ENCODE measurements around the gene GABRR2. TPM values are rescaled to one million over a fixed set of nuclear protein-coding genes. Genes with fewer than 3 reads are reported as not detected.

The GABRR2 gene
- total RNA-seq, 1 donor from 2014 or later: 0.88 TPM

GRCh38 chr6:89284081-89284480, 31.0 kb downstream of the GABRR2 start:
- Mint-ChIP-seq H3K27me3 (ENCODE audit: insufficient read depth) (no peaks in the 10 kb centered on the region), H3K9me3 (no peaks in the 10 kb centered on the region)

GRCh38 chr6:89282749-89283148, 32.4 kb downstream of the GABRR2 start:
- intact Hi-C loops (cut with micrococcal nuclease): loop anchor here (5.0 kb wide), 2 partner anchors 40 to 70 kb away; partner anchors contain the start of gene UBE2J1
- no peaks in the 10 kb centered on the region for H3K9me3 Mint-ChIP-seq
- no peak for DNase-seq (ENCODE audit: low spot score)

More at GRCh38 chr6:89284081-89284480, 31.0 kb downstream of the GABRR2 start:
- Mint-ChIP-seq H3K27ac (no peak overlapping the region), H3K4me1 (ENCODE audit: low read depth) (peaks cover 5% of the 10 kb centered on the region), H3K4me3 (no peak overlapping the region), H3K36me3 (ENCODE audit: low read depth) (no peaks in the 10 kb centered on the region)
- DNase-seq (ENCODE audit: low spot score): no peak
- intact Hi-C loops (cut with micrococcal nuclease): loop anchor here (5.0 kb wide), 2 partner anchors 38 to 68 kb away; partner anchors contain the start of gene UBE2J1

GRCh38 chr6:89281779-89282246, 33.3 kb downstream of the GABRR2 start:
- H3K9me3 Mint-ChIP-seq: no peaks in the 10 kb centered on the region
- H3K27ac Mint-ChIP-seq: no peak overlapping the region
- peak; percentile 12 for DNase-seq (ENCODE audit: low spot score)
- no peaks in the 10 kb centered on the region for H3K27me3 Mint-ChIP-seq (ENCODE audit: insufficient read depth)
- intact Hi-C loops (cut with micrococcal nuclease): loop anchor here (5.0 kb wide), 2 partner anchors 40 to 70 kb away; partner anchors contain the start of gene UBE2J1
- no peaks in the 10 kb centered on the region for H3K36me3 Mint-ChIP-seq (ENCODE audit: low read depth)
- no peak overlapping the region for H3K4me3 Mint-ChIP-seq
- H3K4me1 Mint-ChIP-seq (ENCODE audit: low read depth): peaks cover 5% of the 10 kb centered on the region

More at GRCh38 chr6:89282749-89283148, 32.4 kb downstream of the GABRR2 start:
- no peaks in the 10 kb centered on the region for H3K36me3 Mint-ChIP-seq (ENCODE audit: low read depth)
- H3K4me3 Mint-ChIP-seq: no peak overlapping the region
- H3K27me3 Mint-ChIP-seq (ENCODE audit: insufficient read depth): no peaks in the 10 kb centered on the region
- H3K27ac Mint-ChIP-seq: no peak overlapping the region
- peaks cover 5% of the 10 kb centered on the region for H3K4me1 Mint-ChIP-seq (ENCODE audit: low read depth)

GRCh38 chr6:89278956-89279355, 36.1 kb downstream of the GABRR2 start:
- Mint-ChIP-seq H3K36me3 (ENCODE audit: low read depth) (no peaks in the 10 kb centered on the region), H3K27me3 (ENCODE audit: insufficient read depth) (no peaks in the 10 kb centered on the region), H3K27ac (no peak overlapping the region), H3K9me3 (no peaks in the 10 kb centered on the region), H3K4me3 (no peak overlapping the region), H3K4me1 (ENCODE audit: low read depth) (peaks cover 5% of the 10 kb centered on the region)
- DNase-seq (ENCODE audit: low spot score): no peak
- intact Hi-C loops (cut with micrococcal nuclease): no loop called here

- Mint-ChIP-seq H3K27ac (no peak overlapping the region), H3K9me3 (no peaks in the 10 kb centered on the region), H3K36me3 (ENCODE audit: low read depth) (no peaks in the 10 kb centered on the region), H3K4me3 (no peak overlapping the region), H3K27me3 (ENCODE audit: insufficient read depth) (no peaks in the 10 kb centered on the region), H3K4me1 (ENCODE audit: low read depth) (no peaks in the 10 kb centered on the region)
- no peak for DNase-seq (ENCODE audit: low spot score)
- intact Hi-C loops (cut with micrococcal nuclease): no loop called here
Measured at GRCh38 chr6:89275900-89276299, 39.2 kb downstream of the GABRR2 start.

GRCh38 chr6:89273816-89274215, 41.3 kb downstream of the GABRR2 start:
- intact Hi-C loops (cut with micrococcal nuclease): no loop called here
- no peak overlapping the region for H3K27ac Mint-ChIP-seq
- H3K27me3 Mint-ChIP-seq (ENCODE audit: insufficient read depth): no peaks in the 10 kb centered on the region
- H3K4me1 Mint-ChIP-seq (ENCODE audit: low read depth): no peaks in the 10 kb centered on the region
- no peaks in the 10 kb centered on the region for H3K36me3 Mint-ChIP-seq (ENCODE audit: low read depth)
- DNase-seq (ENCODE audit: low spot score): no peak
- H3K4me3 Mint-ChIP-seq: no peak overlapping the region
- H3K9me3 Mint-ChIP-seq: no peaks in the 10 kb centered on the region

GRCh38 chr6:89272596-89272995, 42.5 kb downstream of the GABRR2 start:
- DNase-seq (ENCODE audit: low spot score): no peak
- H3K4me3 Mint-ChIP-seq: no peak overlapping the region
- intact Hi-C loops (cut with micrococcal nuclease): no loop called here
- H3K27me3 Mint-ChIP-seq (ENCODE audit: insufficient read depth): peaks cover 2% of the 10 kb centered on the region
- H3K9me3 Mint-ChIP-seq: no peaks in the 10 kb centered on the region
- no peaks in the 10 kb centered on the region for H3K36me3 Mint-ChIP-seq (ENCODE audit: low read depth)
- H3K4me1 Mint-ChIP-seq (ENCODE audit: low read depth): no peaks in the 10 kb centered on the region
- no peak overlapping the region for H3K27ac Mint-ChIP-seq

- H3K4me3 Mint-ChIP-seq: no peak overlapping the region
- H3K9me3 Mint-ChIP-seq: no peaks in the 10 kb centered on the region
- H3K36me3 Mint-ChIP-seq (ENCODE audit: low read depth): no peaks in the 10 kb centered on the region
- no peaks in the 10 kb centered on the region for H3K4me1 Mint-ChIP-seq (ENCODE audit: low read depth)
- no peak overlapping the region for H3K27ac Mint-ChIP-seq
- DNase-seq (ENCODE audit: low spot score): no peak
- intact Hi-C loops (cut with micrococcal nuclease): no loop called here
- peaks cover 2% of the 10 kb centered on the region for H3K27me3 Mint-ChIP-seq (ENCODE audit: insufficient read depth)
Measured at GRCh38 chr6:89270951-89271721, 44.0 kb downstream of the GABRR2 start.

GRCh38 chr6:89269981-89270380, 45.1 kb downstream of the GABRR2 start:
- DNase-seq (ENCODE audit: low spot score): no peak
- H3K36me3 Mint-ChIP-seq (ENCODE audit: low read depth): no peaks in the 10 kb centered on the region
- peaks cover 6% of the 10 kb centered on the region for H3K27me3 Mint-ChIP-seq (ENCODE audit: insufficient read depth)
- intact Hi-C loops (cut with micrococcal nuclease): no loop called here
- H3K4me1 Mint-ChIP-seq (ENCODE audit: low read depth): no peaks in the 10 kb centered on the region
- no peak overlapping the region for H3K4me3 Mint-ChIP-seq
- no peaks in the 10 kb centered on the region for H3K9me3 Mint-ChIP-seq
- no peak overlapping the region for H3K27ac Mint-ChIP-seq

GRCh38 chr6:89269252-89269651, 45.8 kb downstream of the GABRR2 start:
- no peaks in the 10 kb centered on the region for H3K9me3 Mint-ChIP-seq
- peaks cover 6% of the 10 kb centered on the region for H3K27me3 Mint-ChIP-seq (ENCODE audit: insufficient read depth)
- no peak overlapping the region for H3K4me3 Mint-ChIP-seq
- H3K4me1 Mint-ChIP-seq (ENCODE audit: low read depth): no peaks in the 10 kb centered on the region
- intact Hi-C loops (cut with micrococcal nuclease): no loop called here
- no peak overlapping the region for H3K27ac Mint-ChIP-seq
- no peak for DNase-seq (ENCODE audit: low spot score)
- no peaks in the 10 kb centered on the region for H3K36me3 Mint-ChIP-seq (ENCODE audit: low read depth)

- Mint-ChIP-seq H3K4me1 (ENCODE audit: low read depth) (no peaks in the 10 kb centered on the region), H3K27ac (no peak overlapping the region), H3K27me3 (ENCODE audit: insufficient read depth) (peaks cover 6% of the 10 kb centered on the region), H3K4me3 (no peak overlapping the region), H3K9me3 (no peaks in the 10 kb centered on the region), H3K36me3 (ENCODE audit: low read depth) (no peaks in the 10 kb centered on the region)
- no peak for DNase-seq (ENCODE audit: low spot score)
- intact Hi-C loops (cut with micrococcal nuclease): no loop called here
Measured at GRCh38 chr6:89268776-89269175, 46.3 kb downstream of the GABRR2 start.

GRCh38 chr6:89267918-89268317, 47.2 kb downstream of the GABRR2 start:
- H3K36me3 Mint-ChIP-seq (ENCODE audit: low read depth): no peaks in the 10 kb centered on the region
- intact Hi-C loops (cut with micrococcal nuclease): no loop called here
- H3K27ac Mint-ChIP-seq: no peak overlapping the region
- no peaks in the 10 kb centered on the region for H3K9me3 Mint-ChIP-seq
- H3K4me3 Mint-ChIP-seq: no peak overlapping the region
- H3K27me3 Mint-ChIP-seq (ENCODE audit: insufficient read depth): peaks cover 6% of the 10 kb centered on the region
- no peaks in the 10 kb centered on the region for H3K4me1 Mint-ChIP-seq (ENCODE audit: low read depth)
- DNase-seq (ENCODE audit: low spot score): no peak

GRCh38 chr6:89264296-89264695, 50.8 kb downstream of the GABRR2 start:
- H3K36me3 Mint-ChIP-seq (ENCODE audit: low read depth): no peaks in the 10 kb centered on the region
- peaks cover 7% of the 10 kb centered on the region for H3K27me3 Mint-ChIP-seq (ENCODE audit: insufficient read depth)
- H3K4me1 Mint-ChIP-seq (ENCODE audit: low read depth): no peaks in the 10 kb centered on the region
- H3K27ac Mint-ChIP-seq: no peak overlapping the region
- DNase-seq (ENCODE audit: low spot score): no peak
- no peaks in the 10 kb centered on the region for H3K9me3 Mint-ChIP-seq
- intact Hi-C loops (cut with micrococcal nuclease): no loop called here
- no peak overlapping the region for H3K4me3 Mint-ChIP-seq
